Amygdala (tissue), 56 donors: ENCODE results near the gene DYNLRB1.
A peak's percentile ranks its signal among the peaks of the same experiment; 100 is the strongest.
"Not testable (repeated sequence)": the region's sequence is repeated elsewhere in the genome, so short reads cannot be mapped to it uniquely, and the experiment has no call there.

Experiments used
- DNase-seq, 56 donors: peaks; one replicate each; lab custom pipeline; 2025; lab: John Stamatoyannopoulos, UW

Gene DYNLRB1

GRCh38 chr20:34516247-34517113 lies at the start of gene DYNLRB1:
TSS of gene DYNLRB1 (plus strand) at chr20:34516422. CDS start at chr20:34516459, 37 bp downstream.
- DNase-seq: peak; percentile 80 to 97 (median 94)

DNA sequence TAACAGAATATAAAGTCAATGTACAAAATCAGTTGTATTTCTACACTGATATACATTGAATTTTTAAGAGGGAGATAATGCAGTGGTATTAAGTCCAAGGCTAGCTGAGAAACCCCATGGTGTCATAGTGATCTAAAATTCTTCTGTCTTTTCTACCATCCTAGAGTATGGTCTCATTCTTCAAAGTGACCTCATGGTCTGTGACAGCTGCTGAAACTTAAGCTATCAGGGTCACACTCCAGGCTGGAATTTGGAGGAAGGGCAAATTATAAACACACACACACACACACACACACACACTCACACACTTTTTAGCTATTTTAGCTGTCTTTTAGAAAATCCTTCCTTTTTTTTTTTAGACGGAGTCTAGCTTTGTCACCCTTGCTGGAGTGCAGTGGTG lies 47.3 kb upstream of the DYNLRB1 start:
- DNase-seq: no peak

GRCh38 chr20:34472246-34472925 lies 43.8 kb upstream of the DYNLRB1 start:
- DNase-seq: no peak

DNA sequence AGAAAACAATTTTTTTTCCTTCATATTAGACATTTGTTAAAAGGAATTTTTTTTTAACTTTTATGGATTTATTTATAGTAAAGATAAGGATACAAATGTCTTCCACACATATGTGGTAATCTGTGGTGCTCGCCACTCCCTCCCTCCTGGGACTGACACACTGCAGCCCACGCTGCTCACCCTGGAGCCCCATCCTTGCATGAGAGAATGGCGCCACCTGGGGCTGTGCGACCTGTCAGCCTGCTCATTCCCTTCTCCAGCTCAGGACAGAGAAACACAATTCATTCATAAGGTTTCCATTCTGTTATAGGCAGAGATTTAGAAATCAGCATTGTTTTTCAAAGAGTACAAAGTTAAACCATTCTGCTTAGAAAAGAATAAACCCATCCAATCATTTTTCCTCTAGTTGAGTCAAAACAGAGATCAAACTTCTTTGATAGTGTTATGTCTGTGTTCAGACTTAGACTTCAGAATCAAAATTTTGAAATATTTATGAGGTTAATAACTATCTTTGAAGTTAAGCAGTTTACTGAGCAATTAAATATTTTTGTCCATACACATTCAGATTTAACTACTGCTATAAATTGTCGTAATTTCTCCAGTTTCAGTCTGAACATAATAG lies 42.8 kb upstream of the DYNLRB1 start:
- DNase-seq: peak in 29 of 56 donors; percentile 1 to 59 (median 24)

DNA sequence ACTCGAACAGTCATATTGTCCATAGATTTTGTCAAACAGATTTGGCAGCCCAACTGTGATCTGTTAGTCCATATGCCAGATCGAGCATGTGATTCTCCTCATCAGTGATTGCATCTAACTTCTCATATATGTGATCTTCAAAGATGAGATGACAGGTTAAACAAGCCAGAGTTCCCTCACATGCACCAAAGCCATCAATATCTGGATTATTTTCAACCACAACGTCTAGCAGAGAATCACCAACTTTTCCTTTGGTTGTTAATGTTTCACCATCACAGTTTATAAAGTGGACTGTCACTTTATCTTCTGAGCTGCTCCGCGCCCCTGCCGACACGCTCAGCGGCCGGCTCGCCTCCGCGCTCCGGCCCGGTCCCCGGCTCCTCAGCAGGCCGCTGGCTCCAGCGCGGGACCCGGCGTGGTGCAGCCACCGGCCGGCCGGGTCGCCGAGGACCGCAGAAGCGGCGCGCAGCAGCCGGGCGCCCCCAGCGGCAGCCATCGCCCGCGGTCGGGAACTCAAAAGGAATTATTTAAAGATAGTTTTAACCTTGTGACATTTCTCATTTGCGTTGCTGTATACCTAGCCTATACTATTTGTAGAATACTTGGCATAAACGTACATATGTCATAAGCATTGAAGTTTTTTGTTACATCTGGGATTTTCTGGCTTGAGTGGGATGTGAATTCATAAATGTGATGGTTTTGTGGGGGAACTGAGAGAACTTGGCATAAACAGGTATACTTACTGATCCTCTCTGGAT lies 40.1 kb upstream of the DYNLRB1 start:
- peak in 34 of 56 donors; percentile 2 to 70 (median 22) for DNase-seq

DNA sequence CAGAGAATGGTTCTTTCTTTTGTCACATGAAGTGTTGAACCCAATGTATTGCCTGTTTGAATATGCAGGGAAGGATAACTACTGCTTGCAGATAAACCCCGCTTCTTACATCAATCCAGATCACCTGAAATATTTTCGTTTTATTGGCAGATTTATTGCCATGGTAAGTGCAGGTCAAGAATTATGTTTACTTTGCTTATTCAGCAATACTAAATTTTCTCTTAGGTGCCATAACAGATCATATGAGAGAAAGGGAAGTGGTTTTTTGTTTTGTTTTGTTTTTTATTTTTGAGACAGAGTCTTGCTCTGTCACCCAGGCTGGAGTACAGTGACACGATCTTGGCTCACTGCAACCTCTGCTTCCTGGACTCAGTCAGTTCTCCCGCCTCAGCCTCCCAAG lies 36.6 kb upstream of the DYNLRB1 start:
- DNase-seq: no peak

- not testable (repeated sequence) for DNase-seq
Measured at GRCh38 chr20:34482154-34482553, 34.1 kb upstream of the DYNLRB1 start.

- DNase-seq: not testable (repeated sequence)
Measured at GRCh38 chr20:34483585-34484220, 32.5 kb upstream of the DYNLRB1 start.

- no peak for DNase-seq
Measured at GRCh38 chr20:34485068-34485634, 31.1 kb upstream of the DYNLRB1 start.

- DNase-seq: no peak
Measured at GRCh38 chr20:34491226-34491931, 24.8 kb upstream of the DYNLRB1 start.

DNA sequence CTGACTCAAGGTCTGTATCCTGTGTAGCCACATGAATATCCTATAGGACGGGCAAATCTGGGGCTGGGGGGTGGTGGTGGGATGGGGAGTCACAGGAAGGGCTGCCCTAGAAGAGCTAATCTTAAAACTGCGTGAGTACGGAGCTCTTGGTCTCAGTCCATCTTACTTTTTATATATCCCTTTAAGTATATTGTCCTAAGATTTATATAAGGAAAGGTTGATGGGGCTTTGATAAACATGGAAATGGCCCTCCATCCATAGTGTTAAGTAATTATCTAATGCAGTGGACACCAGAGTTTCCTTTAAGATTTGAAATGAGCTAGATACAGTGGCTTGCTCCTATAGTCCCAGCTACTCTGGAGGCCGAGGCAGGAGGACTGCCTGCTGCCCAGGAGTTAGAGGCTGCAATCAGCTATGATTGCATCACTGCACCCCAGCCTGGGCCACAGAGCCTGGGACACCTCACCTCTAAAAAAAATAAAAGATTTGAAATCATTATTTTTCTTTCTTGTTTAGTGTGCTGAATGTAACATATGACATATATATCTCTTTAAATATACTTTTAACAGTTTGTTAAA lies 24.2 kb upstream of the DYNLRB1 start:
- DNase-seq: no peak

GRCh38 chr20:34493646-34494045 lies 22.6 kb upstream of the DYNLRB1 start:
- no peak for DNase-seq

DNA sequence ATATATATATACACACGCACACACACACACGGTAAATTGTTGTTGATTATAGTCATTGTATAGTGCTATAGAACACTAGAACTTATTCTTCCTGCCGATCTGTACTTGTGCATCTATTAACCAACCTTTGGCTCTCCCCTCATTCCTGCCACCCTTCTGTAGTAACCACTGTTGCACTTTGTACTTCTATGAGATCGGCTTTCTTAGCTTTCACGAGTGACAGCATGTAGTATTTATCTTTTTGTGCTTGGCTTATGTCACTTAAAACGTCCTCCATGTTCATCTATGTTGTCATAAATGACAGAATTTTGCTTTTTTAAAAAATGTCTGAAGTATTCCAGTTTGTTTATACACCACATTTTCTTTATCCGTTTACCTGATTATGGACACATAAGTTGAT lies 20.9 kb upstream of the DYNLRB1 start:
- DNase-seq: no peak

- no peak for DNase-seq
Measured at GRCh38 chr20:34495916-34496315, 20.3 kb upstream of the DYNLRB1 start.

DNA sequence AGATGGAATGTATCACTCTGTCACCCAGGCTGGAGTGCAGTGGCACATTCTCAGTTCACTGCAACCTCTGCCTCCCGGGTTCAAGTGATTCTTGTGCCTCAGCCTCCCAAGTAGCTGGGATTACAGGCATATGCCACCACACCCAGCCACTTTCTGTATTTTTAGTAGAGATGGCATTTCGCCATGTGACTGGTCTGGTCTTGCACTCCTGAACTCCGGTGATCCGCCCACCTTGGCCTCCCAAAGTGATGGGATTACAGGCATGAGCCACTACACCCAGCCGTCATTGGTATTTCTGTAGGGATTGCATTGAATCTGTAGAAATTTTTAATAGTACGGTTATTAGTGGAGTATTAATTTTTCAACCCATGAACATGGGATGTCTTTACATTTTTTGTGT lies 18.6 kb upstream of the DYNLRB1 start:
- DNase-seq: not testable (repeated sequence)

GRCh38 chr20:34500823-34501222 lies 15.4 kb upstream of the DYNLRB1 start:
- no peak for DNase-seq

GRCh38 chr20:34506480-34506879 lies 9.7 kb upstream of the DYNLRB1 start:
- DNase-seq: no peak

DNA sequence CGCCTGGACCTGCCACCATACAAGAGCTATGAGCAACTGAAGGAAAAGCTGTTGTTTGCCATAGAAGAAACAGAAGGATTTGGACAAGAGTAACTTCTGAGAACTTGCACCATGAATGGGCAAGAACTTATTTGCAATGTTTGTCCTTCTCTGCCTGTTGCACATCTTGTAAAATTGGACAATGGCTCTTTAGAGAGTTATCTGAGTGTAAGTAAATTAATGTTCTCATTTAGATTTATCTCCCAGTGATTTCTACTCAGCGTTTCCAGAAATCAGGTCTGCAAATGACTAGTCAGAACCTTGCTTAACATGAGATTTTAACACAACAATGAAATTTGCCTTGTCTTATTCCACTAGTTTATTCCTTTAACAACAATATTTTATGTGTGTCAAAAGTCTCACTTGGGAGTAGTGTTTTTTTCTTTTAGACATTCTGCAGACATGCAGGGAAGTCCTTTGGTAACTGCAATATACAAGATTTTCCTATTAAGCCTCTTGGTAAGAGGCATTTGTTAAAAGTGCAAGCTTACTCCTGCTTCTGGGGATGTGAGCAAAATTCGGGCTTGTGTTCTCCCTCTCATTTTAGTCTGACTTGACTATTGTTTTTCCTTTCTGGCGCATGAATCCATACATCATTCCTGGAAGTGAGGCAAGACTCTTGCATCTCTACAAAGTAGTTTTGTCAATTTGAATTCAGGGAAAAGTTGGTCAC lies 8.4 kb upstream of the DYNLRB1 start:
- no peak for DNase-seq
